GM21528 (cell line): Measurements from ENCODE around the gene IQSEC1.

ENCODE experiments used
- ATAC-seq: cut with Tn5 transposase; IDR thresholded peaks from one replicate; pipeline ENCODE4 v1.9.1; 2021; ENCODE audit warnings: mild to moderate bottlenecking, moderate library complexity; ENCODE audit not compliant: unreplicated experiment, low FRiP score

IQSEC1 gene

DNA sequence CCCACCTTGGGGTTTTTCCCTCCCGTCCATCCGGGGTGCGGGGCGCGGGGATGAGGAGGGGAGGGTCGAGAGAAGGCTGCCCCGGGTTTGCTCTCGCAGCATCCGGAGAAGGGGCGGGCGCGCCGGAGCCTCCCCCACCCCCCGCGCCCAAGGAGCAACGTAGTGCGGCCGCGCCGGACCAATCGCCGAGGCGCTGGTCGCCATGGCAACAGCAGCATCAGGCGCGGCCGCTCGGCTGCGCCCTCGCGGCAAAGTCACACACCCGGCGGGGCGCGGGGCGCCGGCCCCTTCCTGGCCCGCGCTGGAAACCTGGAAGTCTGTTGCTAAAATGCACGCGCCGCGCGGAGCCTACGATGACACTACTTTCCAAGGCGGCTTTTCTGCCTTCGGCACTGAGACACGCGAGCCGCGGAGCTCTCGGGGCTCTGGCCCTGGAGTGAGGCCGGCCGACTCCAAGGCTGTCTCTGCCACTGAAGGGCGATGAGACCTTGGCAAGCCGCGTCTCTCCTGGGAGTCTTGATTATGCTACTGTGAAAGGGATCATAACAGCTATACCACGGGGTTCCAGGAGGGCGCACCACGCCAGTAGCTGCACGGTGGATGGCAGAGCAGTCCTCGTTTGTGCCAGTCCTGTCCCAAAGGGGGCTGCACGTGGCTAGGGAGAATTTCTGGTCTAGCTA is at the start of gene IQSEC1:
Gene IQSEC1, minus strand, starts transcription at position 104 of the 680 bp plus-strand sequence. CDS start 415 bp downstream, outside the sequence.
- ATAC-seq = peak; percentile 59

DNA sequence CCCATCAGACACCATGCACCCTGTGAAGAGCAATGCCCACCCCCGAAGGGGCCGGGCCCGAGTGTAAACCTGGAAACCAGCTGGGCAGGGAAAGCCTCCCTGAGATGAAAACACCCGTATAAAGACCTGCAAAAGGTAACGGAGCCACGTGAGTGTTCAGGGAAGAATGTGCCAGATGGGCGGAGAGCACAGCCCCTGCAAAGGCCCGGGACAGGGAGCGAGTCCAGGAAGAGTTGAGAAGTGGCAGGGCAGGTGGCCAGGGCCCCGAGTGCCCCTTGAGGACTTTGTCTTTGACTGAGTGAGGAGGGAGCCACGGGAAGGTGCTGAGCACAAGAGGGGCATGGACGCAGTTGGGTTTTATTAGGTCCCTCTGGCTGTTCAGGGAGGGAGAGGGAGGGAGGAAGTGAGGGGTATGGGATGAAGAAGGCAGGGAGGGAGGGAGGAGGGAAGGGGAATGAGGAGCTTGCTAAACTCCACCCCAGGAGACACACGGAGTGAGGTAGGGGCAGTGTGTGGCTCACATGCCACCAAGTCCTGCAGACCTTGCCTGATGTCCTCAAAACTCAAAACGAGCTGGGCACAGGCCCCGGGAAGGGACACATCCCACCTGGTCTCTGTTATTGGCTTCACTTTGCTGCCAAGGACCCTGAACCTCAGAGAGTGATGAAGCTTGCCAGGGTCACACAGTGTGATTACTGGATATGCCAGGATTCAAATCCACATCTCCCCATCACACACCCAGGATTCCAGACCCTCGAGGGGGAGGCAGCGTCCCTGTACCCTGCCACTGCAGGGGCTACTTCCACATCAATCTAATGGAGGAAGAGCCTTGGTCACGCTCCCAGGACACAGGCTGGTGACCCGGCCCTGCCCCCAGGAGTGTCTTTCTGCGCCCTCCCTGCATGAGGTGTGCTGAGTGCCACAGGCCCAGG is 49.1 kb upstream of the IQSEC1 start:
- ATAC-seq = no peak

DNA sequence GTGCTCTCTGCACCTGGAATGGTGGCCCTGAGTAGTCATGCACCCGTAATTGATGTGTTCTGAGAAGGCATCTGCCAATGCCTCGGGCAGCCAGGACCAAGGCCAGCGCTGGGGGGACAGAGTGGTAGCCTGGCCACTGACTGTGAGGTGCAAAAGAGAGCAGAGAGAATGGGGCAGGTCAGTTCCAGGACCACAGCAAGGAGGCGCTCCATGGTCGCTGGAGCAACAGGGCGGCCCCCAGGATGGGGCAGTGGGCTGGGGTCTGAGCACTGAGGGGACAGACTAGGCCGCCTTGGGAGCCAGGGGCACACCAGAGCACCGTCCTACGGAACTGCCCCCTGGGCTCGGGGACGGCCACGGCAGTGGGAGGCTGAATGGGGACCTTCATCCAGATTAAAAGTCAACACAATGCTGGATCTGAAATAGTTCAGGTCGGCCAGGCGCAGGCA is 48.3 kb upstream of the IQSEC1 start:
- no peak for ATAC-seq

DNA sequence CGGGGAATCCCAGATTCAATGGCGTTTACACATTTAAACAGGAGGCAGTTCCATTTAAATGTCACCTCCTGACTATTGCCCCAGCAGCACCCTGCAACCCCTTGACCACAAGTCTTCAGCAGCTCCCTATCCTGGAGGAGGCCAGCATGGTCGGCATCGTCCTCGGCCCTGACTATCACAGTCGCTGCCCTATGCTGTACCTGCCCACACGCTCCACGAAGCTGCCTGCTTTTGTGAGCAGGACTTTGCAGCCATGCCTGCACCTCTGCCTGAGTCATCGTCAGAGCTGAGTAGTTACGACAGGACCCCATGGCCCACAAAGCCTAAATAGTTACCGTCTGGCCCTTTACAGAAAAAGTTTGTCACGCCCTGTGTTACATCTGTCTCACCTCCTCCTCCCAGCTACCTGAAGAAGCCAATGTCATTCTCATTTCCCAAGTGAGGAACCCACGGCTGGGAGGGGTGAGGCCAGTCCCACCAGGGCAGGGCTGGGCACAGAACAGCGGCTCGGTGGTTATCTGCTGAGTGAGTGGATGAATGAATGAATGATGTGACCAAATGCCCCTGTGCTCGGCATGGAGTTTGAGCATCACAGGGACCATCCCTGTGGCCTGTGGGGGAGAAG is 47.8 kb upstream of the IQSEC1 start:
- ATAC-seq = no peak

DNA sequence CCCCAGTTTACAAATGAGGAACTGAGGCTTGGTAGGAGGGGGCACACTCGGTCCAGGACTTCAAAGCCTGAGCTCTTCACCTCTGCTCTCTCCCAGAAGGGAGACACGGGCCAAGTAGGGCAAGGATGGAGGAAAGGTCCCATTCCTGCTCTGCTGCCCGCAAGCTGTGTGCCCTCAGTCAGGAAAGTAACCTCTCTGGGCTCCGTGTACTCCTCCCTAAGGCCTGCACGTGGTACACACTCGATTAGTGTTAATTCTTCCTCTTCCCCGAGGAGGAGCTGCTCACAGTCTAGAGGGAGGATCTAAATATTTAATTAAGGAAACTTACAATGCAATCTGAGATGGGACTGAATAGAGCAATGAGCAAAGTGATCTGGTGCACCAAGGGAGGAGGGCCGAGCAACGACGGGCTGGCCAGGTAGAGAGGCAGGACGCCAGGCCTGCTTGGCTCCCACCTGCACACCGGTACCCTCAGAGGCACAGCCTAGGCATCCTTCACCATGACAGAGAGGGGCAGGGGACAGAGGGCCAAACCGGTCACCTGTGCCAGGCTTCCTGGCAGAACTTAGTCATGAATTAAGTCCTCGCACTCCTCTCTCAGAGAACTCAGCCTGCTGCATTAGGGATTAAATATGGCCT is 47.2 kb upstream of the IQSEC1 start:
- ATAC-seq = no peak

DNA sequence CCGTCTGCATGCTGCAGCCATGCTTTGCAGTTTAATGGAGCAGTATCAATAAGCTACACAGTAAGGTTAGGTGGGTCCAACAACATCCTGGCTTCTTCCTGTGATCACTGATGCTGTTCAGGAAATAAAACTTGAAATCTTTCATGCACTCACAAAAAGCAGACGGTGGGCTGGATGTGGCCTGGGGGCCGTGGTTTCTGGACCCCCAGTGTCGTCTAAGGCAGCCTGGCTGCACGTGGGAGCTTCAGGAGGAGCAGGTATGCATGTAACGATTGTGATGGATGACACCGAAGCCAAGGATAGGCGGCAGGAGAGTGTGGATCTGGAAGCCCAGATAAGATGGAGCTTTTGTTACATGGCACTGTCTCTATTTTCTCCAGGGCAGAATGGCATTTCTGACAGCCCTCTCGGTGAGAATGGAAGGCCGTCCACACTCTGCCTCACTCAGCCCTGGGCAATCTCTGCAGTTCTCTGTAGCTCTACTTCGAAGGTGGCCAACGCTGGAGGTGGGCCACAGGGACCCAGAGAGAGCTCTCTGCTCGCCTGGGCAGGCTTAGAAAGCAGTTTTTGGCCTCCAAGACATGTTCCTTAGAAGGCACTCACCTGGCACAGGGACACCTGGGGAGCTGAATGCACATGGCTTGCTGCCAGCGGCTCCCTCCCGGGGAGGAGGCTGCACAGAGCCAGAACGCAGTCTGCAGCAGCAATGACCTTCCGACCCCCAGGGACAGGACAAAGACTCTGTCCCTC is 46.4 kb upstream of the IQSEC1 start:
- ATAC-seq = no peak

DNA sequence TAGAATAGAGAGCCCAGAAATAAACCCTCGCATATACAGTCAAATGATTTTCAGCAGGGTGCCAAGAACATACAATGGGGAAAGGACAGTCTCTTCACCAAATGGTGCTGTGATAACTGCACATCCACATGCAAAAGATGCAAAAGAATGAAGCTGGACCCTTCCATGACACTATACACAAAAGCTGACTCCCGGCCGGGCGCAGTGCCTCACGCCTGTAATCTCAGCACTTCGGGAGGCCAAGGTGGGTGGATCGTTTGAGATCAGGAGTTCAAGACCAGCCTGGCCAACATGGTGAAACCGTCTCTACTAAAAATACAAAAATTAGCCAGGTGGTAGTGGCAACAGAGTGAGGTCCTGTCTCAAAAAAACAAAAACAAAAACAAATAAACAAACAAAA is 43.2 kb upstream of the IQSEC1 start:
- ATAC-seq = no peak

DNA sequence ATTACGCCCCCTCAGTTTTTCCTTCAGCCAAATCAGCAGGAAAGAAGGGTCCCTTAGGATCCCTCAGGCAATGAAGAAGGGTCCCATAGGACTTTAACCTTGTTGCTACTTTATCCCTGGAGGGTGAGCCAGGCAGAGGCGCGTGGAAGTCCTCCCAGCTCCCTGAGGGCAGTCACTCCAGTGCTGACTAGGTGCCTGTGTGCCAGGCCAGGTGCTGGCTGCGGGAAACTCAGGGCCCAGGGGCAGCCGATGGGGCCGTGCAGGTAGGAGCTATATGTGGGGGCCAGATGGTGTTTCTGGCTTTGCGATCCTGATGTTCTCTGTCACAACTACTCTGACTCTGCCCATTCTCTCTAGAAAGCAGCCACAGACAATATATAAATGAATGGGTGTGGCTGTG is 42.8 kb upstream of the IQSEC1 start:
- ATAC-seq = no peak

DNA sequence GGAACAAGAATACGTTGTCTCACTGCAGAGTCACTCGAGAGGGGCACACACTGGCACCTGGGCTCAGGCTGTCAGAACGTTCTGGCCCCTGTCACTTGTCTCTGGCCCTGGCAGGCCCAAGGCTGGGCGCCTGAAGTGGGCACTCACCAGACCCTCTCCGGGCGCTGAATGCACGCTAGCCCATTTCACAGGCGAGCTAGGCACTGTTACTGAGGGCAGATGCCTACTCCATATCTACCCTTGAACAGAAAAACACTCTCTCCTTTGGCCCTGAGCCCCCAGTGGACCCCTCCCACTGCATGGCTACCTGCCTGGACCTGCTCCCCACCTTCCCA is 42.3 kb upstream of the IQSEC1 start:
- no peak for ATAC-seq

DNA sequence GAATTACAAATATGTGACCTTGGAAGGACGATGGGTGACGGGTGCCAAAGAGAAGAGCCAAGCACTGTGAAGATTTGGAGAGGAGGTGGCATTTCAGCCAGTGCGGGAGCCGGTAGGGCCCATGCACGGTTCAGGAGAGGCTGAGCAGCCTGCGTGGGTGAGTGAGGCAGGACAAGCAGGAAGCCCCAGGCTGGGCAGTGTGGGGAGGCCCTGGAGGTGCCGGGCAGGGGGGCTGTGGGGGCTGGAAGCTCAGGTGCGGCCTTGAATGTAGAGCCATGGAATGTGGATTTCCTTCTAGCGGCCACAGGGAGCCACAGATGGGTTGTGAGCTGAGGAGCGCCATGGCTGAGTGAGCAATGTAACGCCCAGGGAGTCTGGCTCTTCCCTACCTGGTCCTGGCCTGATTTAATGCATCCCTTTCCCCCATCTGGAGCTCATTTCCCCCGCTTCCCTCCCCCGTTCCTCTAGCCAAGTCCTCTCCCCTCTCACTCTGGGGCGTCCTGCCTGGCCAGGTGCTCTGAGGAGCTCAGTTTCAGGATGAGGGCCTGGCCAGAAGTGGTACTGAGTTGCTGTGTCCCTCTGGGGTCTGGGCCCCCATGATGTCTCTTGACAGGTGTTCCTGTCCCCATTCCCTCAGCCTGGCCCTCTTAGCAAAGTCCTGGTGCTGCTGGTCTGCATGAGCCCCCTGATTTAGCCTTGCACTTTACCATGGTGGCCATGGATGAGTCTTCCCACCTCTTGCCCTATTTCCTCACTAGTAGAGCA is 41.8 kb upstream of the IQSEC1 start:
- ATAC-seq = no peak

DNA sequence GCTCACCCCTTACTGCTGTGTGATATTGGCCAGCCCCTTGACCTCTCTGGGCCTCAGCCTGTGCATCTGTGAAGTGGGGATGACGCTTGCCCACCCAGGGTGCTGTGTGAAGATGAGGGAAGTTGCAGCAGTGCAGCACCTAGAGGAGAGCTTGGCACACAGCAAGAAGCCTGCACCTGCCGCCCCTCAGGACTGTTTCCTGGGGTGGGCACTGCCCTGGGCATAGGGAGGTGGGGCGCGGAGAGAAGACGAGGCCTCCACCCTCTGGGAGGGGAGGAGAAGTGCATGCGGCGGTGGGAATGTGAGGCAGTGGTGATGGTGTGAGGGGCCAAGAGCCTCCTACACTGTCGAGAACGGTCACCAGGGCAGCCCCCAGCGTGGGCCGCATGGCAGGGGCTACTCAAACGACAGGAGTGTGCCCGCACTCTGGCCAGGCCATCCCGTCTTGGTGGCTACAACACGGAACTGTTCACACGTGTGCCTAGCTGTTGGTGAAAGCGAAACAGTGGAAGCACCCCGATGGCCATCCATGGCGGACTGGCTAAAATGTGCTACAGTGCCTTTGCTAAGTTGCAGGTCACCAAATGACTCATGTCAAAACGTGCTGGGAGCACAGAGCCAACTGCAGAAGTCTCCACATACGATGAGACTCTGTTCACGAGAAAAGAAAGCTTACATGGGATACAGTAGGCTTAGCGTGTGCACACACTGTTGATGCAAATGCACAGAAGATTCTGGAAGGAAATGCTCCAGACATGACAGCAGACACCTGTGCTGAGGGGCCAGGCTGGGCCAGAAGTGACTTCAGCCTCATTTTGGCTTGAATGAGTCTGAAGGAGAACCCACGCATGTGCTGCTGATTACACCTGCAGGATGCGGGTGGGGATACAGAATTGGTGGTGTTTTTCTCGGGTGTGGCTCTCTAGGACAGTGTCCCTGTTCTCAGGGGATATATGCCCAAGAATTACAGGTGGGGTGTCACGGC is 40.4 kb upstream of the IQSEC1 start:
- no peak for ATAC-seq

DNA sequence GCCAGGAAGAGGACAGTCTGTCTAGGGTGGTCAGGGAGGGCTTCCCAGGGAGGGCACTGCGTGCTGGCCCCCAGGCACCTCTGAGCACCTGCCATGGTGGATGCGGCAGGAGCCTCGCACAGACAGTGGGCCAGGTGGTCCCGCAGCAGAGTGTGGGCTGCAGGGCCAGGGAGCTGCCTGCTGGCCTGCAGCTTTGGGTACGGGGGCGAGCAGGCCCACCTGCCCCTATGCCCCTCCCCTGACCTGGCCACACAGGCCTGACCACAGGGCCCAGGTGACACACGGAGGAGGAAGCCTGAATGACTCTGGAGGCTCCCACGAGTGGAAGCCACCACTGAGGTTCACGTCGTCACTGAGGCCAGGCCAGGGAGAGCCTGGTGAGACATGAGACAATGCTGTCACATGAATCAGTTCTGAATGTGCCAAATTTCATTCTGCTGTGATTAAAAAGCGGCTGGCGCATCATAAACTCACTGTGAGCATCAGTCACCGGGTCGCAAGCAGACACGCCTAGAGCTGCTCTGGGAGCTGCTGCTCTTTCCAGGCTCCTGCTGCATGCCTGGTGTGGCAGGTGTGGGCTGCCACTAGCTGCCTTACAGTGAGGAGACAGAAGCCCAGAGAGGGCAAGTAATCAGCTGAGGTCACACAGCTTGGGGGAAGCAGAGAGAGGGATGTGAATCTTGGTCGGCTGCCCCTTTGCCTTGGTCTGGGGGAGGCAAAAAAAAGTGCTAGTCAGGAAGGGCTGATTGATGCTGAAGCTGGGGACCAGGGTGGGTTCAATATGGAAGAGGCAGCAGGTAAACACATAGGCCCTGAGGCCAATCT is 39.5 kb upstream of the IQSEC1 start:
- no peak for ATAC-seq

DNA sequence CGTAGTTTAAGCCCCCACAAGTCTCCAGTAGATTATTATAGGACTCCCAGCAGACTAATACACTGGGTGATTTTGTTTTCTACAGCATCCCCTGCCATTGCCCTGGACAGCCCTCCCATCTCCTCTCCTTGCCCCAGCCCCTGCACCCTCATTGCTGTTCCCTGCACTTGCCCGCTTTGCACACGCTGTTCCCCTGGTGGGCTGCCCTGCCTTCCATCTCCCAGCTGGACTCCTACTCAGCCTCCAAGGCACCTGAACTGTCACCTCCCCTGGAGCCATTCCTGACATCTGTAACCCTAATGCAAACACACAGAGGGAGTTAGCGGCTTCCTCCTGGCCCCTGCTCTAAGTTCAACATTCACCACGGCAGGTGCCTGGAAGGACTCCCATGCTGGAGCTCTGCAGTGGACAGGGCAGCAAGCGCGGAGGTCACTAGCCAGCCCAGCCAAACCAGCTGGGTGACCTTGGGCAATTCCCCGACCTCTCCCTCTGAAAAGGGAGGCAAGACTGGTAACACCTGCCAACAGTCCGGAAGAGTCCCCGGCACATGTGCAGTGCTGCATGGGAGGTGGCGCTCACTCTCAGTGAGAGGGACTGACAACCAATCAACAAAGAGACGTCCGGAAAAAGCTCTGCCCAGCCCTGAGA is 38.8 kb upstream of the IQSEC1 start:
- no peak for ATAC-seq

DNA sequence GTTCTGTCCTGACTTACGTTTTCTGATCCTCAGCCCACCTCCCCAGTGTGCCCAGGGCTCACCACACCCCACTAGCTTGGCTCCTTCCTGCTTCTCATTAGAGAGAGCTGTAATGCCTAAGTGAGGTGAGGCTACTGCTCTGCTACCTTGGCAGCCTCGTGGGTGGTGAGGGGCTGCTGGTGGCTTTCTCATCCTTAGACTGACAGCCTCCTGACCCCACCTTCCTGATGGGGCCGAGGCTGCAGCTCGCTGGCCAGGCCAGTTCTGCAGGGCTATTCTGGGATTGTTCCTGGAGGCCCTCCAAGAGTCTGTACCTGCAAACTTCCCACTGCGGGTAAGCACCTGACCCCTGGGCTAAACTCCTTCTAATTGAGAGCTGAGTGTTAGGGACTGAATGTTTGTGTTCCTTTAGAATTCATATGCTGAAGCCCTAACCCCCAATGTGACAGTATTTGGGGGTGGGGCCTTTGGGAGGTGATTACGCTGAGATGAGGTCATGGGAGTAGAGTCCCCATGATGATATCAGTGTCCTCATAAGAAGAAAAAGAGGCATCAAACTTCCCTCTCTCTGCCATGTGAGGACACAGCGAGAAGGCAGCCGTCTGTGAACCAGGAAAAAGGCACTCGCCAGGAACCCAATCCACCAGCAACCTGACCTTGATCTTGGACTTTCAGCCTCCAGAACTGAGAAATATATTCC is 38.1 kb upstream of the IQSEC1 start:
- ATAC-seq = peak; percentile 21

DNA sequence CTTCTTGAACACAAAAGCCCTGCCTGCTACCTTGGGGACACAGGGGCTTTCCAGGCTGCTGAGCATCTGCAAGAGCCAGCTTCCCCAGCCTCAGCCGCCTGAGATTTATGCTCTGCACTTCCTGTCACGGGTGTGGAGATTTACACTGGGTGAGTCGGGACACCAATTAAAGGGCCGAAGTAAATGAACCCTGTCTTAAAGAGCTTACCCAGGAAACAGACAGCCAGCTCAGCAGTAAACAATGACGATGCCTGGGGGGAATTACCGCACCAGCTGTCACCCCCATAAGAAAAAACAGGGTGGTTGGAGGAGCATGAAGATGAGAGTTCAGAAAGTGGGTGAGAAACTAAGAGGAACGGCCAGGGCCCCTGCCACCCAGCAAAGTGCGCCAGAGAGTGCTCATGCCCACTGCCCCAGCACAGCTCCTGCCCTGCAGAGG is 37.5 kb upstream of the IQSEC1 start:
- peak; percentile 57 for ATAC-seq

DNA sequence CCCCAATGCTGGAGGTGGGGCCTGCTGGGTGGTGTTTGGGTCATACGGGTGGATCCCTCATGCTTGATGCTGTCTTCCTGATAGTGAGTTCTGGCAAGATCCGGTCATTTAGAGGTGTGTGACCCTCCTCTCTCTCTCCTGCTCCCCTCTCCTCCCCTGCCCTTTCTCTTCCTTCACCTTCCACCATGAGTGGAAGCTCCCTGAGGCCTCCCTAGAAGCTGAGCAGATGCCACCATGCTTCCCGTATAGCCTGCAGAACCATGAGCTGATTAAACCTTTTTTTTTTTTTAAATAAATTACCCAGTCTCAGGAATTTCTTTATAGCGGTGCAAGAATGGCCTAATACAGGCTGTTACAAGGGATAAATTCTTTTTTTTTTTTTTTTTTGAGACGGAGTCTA is 36.3 kb upstream of the IQSEC1 start:
- no peak for ATAC-seq
